H9 (cell line): Measurements from ENCODE around the gene PERCC1. TPM values are rescaled to one million over a fixed set of nuclear protein-coding genes. Genes with fewer than 3 reads are reported as not detected.

Source experiments
- DNase-seq: peaks from one replicate; pipeline ENCODE4 v3.0.0-alpha.2; 2017
- H2AFZ ChIP-seq: one replicate; pipeline ENCODE4 v1.6.1; 2013; ENCODE audit warnings: mild to moderate bottlenecking, low read length, control low read depth, moderate library complexity
- H2AK5ac ChIP-seq: 2 replicates; pipeline ENCODE4 v1.6.1; 2013; ENCODE audit warnings: low read length, control low read depth, mixed read lengths; ENCODE audit not compliant: insufficient read length
- H2BK120ac ChIP-seq: one replicate; pipeline ENCODE4 v1.6.1; 2013; ENCODE audit warnings: low read depth, mild to moderate bottlenecking, low read length, control low read depth, inconsistent platforms; ENCODE audit not compliant: poor library complexity, severe bottlenecking
- H2BK12ac ChIP-seq: 2 replicates; pipeline ENCODE4 v1.6.1; 2013; ENCODE audit warnings: low read length, control low read depth, mixed read lengths, low read depth; ENCODE audit not compliant: insufficient read length
- H2BK15ac ChIP-seq: 2 replicates; pipeline ENCODE4 v1.6.1; 2013; ENCODE audit warnings: low read depth, low read length, control low read depth
- H2BK20ac ChIP-seq: one replicate; pipeline ENCODE4 v1.6.1; 2013; ENCODE audit warnings: low read depth, mild to moderate bottlenecking, low read length, control low read depth, inconsistent platforms; ENCODE audit not compliant: poor library complexity, severe bottlenecking
- H2BK5ac ChIP-seq: 2 replicates; pipeline ENCODE4 v1.6.1; 2013; ENCODE audit warnings: low read length, control low read depth, mixed read lengths; ENCODE audit not compliant: insufficient read length
- H3K14ac ChIP-seq: 2 replicates; pipeline ENCODE4 v1.6.1; 2013; ENCODE audit warnings: low read length, control low read depth; ENCODE audit not compliant: insufficient read depth
- H3K18ac ChIP-seq: 2 replicates; pipeline ENCODE4 v1.6.1; 2013; ENCODE audit warnings: low read depth, mild to moderate bottlenecking, mixed read lengths, low read length, control low read depth; ENCODE audit not compliant: insufficient read length
- H3K23ac ChIP-seq: 2 replicates; pipeline ENCODE4 v1.6.1; 2013; ENCODE audit warnings: low read length, control low read depth, mixed read lengths, low read depth; ENCODE audit not compliant: insufficient read length
- H3K23me2 ChIP-seq: 2 replicates; pipeline ENCODE4 v1.6.1; 2013; ENCODE audit warnings: low read depth, mild to moderate bottlenecking, mixed read lengths, low read length, control low read depth; ENCODE audit not compliant: insufficient read length, poor library complexity, severe bottlenecking
- H3K27ac ChIP-seq: 2 replicates; pipeline ENCODE4 v1.5.1; 2013; ENCODE audit warnings: low read length, control low read depth, mixed read lengths, low read depth; ENCODE audit not compliant: insufficient read length
- H3K27me3 ChIP-seq: 2 replicates; pipeline ENCODE4 v1.6.1; 2013; ENCODE audit warnings: low read length, control low read depth, inconsistent platforms; ENCODE audit not compliant: insufficient read depth
- H3K4ac ChIP-seq: 2 replicates; pipeline ENCODE4 v1.6.1; 2013; ENCODE audit warnings: low read depth, mild to moderate bottlenecking, control low read depth, inconsistent platforms, low read length, moderate library complexity
- H3K4me1 ChIP-seq: 2 replicates; pipeline ENCODE4 v1.6.1; 2013; ENCODE audit warnings: low read length, control low read depth, inconsistent platforms; ENCODE audit not compliant: insufficient read depth
- H3K4me2 ChIP-seq: 2 replicates; pipeline ENCODE4 v1.6.1; 2013; ENCODE audit warnings: low read length, control low read depth, mixed read lengths; ENCODE audit not compliant: insufficient read length, insufficient read depth
- H3K56ac ChIP-seq: 2 replicates; pipeline ENCODE4 v1.6.1; 2013; ENCODE audit warnings: low read depth, mild to moderate bottlenecking, mixed read lengths, low read length, control low read depth; ENCODE audit not compliant: insufficient read length
- H3K79me1 ChIP-seq: 2 replicates; pipeline ENCODE4 v1.6.1; 2013; ENCODE audit warnings: low read depth, mild to moderate bottlenecking, moderate library complexity, low read length, control low read depth, inconsistent platforms; ENCODE audit not compliant: insufficient read depth, poor library complexity, severe bottlenecking
- H3K79me2 ChIP-seq: 2 replicates; pipeline ENCODE4 v1.6.1; 2013; ENCODE audit warnings: low read length, control low read depth, inconsistent platforms; ENCODE audit not compliant: insufficient read depth
- H3K9ac ChIP-seq: 2 replicates; pipeline ENCODE4 v1.6.1; 2013; ENCODE audit warnings: low read length, control low read depth, mixed read lengths; ENCODE audit not compliant: insufficient read length; ENCODE audit errors: extremely low read depth
- H3K9me3 ChIP-seq: one replicate; pipeline ENCODE4 v1.6.1; 2013; ENCODE audit warnings: low read depth, low read length, inconsistent platforms; ENCODE audit not compliant: control insufficient read depth
- H3T11ph ChIP-seq: one replicate; pipeline ENCODE4 v1.6.1; 2013; ENCODE audit warnings: mild to moderate bottlenecking, low read length, control low read depth, inconsistent platforms
- H4K20me1 ChIP-seq: one replicate; pipeline ENCODE4 v1.6.1; 2013; ENCODE audit not compliant: control insufficient read depth, insufficient read length, insufficient read depth
- H4K5ac ChIP-seq: 2 replicates; pipeline ENCODE4 v1.6.1; 2013; ENCODE audit warnings: low read depth, mild to moderate bottlenecking, mixed read lengths, low read length, control low read depth; ENCODE audit not compliant: insufficient read length
- H4K8ac ChIP-seq: replicated peaks from 2 replicates; pipeline ENCODE4 v1.6.1; 2013; ENCODE audit warnings: low read length, control low read depth, mixed read lengths, low read depth; ENCODE audit not compliant: insufficient read length
- H4K91ac ChIP-seq: 2 replicates; pipeline ENCODE4 v1.6.1; 2013; ENCODE audit warnings: low read depth, mild to moderate bottlenecking, moderate library complexity, mixed read lengths, low read length, control low read depth; ENCODE audit not compliant: insufficient read length
- H3K27ac Mint-ChIP-seq, 3 experiments: 2 replicates in 2 of 3; 3 replicates in 1 of 3; pipeline ENCODE4 v1.8.0; 2020 to 2021; ENCODE audit warnings: mixed read lengths in 3 of 3, mild to moderate bottlenecking in 1 of 3, moderate library complexity in 1 of 3
- H3K27me3 Mint-ChIP-seq: 2 replicates; pipeline ENCODE4 v1.8.0; 2021; ENCODE audit warnings: low read depth, mild to moderate bottlenecking, moderate library complexity, mixed read lengths
- H3K36me3 Mint-ChIP-seq, 3 experiments: 2 replicates in 2 of 3; 3 replicates in 1 of 3; pipeline ENCODE4 v1.8.0; 2020 to 2021; ENCODE audit warnings: low read depth in 3 of 3, mixed read lengths in 3 of 3; ENCODE audit not compliant: insufficient read depth in 1 of 3
- H3K4me1 Mint-ChIP-seq, 2 experiments: 2 replicates each; pipeline ENCODE4 v1.8.0; 2020; ENCODE audit warnings: mixed read lengths in 2 of 2
- H3K4me3 Mint-ChIP-seq, 2 experiments: 2 replicates in 1 of 2; 3 replicates in 1 of 2; pipeline ENCODE4 v1.8.0; 2020 to 2021; ENCODE audit warnings: mild to moderate bottlenecking in 2 of 2, mixed read lengths in 2 of 2, moderate library complexity in 1 of 2
- H3K9me3 Mint-ChIP-seq, 2 experiments: 2 replicates in 1 of 2; 3 replicates in 1 of 2; pipeline ENCODE4 v1.8.0; 2020; ENCODE audit warnings: mild to moderate bottlenecking in 2 of 2, mixed read lengths in 2 of 2, moderate library complexity in 1 of 2
- CTCF ChIP-seq: fragments of 200-600 bp; sonication (generic); conservative IDR thresholded peaks from 3 replicates; pipeline ENCODE4 v1.8.0; 2021; ENCODE audit warnings: antibody characterized with exemption, mild to moderate bottlenecking
- WGBS: extraction: QIAGEN DNeasy Blood & Tissue Kit; methylation state at CpG from one replicate; pipeline ENCODE4 v1.1.7; 2013; ENCODE audit warnings: missing lambda C conversion rate, low lambda C conversion rate, mixed read lengths; ENCODE audit not compliant: insufficient read length; ENCODE audit errors: extremely low coverage; 5-methylcytosine and 5-hydroxymethylcytosine counted together
- total RNA-seq: library from RNA; stranded (reverse); gene quantifications from 2 replicates; pipeline ENCODE4 v1.2.1, GENCODE V29; 2021

PERCC1 gene
- total RNA-seq, 1 experiment from 2014 or later = not detected

- Histone ChIP-seq H3K4ac (no peak overlapping the region), H2AFZ (no peak overlapping the region), H3K18ac (no peak overlapping the region), H2AK5ac (no peak overlapping the region), H2BK120ac (no peak overlapping the region), H2BK15ac (no peak overlapping the region), H3K27ac (no peak overlapping the region), H3K14ac (no peak overlapping the region), H4K5ac (no peak overlapping the region), H2BK20ac (no peak overlapping the region), H3K9ac (no peak overlapping the region), H3K23ac (no peak overlapping the region), H4K20me1 (no peaks in the 10 kb centered on the region), H3T11ph (no peak overlapping the region), H3K4me2 (no peak overlapping the region), H2BK5ac (no peak overlapping the region), H3K79me2 (no peaks in the 10 kb centered on the region), H4K91ac (no peak overlapping the region), H3K23me2 (no peaks in the 10 kb centered on the region), H3K27me3 (no peaks in the 10 kb centered on the region), H4K8ac (no peak overlapping the region), H3K79me1 (no peaks in the 10 kb centered on the region), H3K9me3 (no peaks in the 10 kb centered on the region), H3K4me1 (no peaks in the 10 kb centered on the region), H2BK12ac (peak overlapping the region; percentile 66), H3K56ac (no peak overlapping the region)
- no CpG with 5 or more reads among the region's 13 CpGs for WGBS
- no peaks in the 10 kb centered on the region for H3K9me3 Mint-ChIP-seq
- TF ChIP-seq CTCF = no peak
- H3K4me3 Mint-ChIP-seq = peak overlapping the region in 1 of 2 experiments; percentile 55; a peak in 1 of 5 replicates
- no peaks in the 10 kb centered on the region; a peak in 1 of 4 replicates for H3K4me1 Mint-ChIP-seq
- no peaks in the 10 kb centered on the region for H3K36me3 Mint-ChIP-seq
- H3K27ac Mint-ChIP-seq = peak overlapping the region in 2 of 3 experiments; percentile 77 to 92; a peak in 2 of 7 replicates
- H3K27me3 Mint-ChIP-seq = no peaks in the 10 kb centered on the region; the same call in 1 of the 2 replicates
- no peak for DNase-seq
These were observed 1.2 kb upstream of the PERCC1 start for GRCh38 chr16:1429631-1430030.
